GM18517 (cell line): ENCODE results near the gene C18orf63.
"Not testable (repeated sequence)": the region's sequence is repeated elsewhere in the genome, so short reads cannot be mapped to it uniquely, and the experiment has no call there.

Experiments
- ATAC-seq: cut with Tn5 transposase; IDR thresholded peaks from one replicate; pipeline ENCODE4 v1.9.1; 2021; ENCODE audit warnings: mild to moderate bottlenecking, moderate library complexity; ENCODE audit not compliant: unreplicated experiment

C18orf63 gene

GRCh38 chr18:74315464-74316256, at the start of gene C18orf63:
C18orf63 (plus strand) TSS chr18:74315839; CDS start chr18:74317866, 2,027 bp downstream.
- ATAC-seq = no peak

DNA sequence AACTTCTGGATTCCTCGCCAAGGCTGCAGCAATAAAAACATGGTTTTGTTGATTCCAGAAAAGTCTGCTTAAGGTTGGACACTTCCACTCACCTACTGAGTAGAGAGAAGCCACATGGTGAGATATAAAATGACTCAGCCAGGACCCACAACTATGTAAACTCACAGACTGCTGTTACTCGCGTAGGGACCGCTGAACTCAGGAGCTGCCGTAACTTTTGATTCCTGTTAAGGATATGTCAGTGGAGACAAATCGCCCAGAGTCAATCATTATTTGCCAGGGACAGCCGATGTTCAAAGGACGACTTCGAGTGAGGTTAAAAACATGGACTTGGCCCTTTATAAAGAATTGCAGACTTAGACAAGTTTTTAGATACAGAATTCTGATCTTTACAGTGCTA, 49.5 kb upstream of the C18orf63 start:
- no peak for ATAC-seq

GRCh38 chr18:74268175-74268574, 47.5 kb upstream of the C18orf63 start:
- ATAC-seq = no peak

DNA sequence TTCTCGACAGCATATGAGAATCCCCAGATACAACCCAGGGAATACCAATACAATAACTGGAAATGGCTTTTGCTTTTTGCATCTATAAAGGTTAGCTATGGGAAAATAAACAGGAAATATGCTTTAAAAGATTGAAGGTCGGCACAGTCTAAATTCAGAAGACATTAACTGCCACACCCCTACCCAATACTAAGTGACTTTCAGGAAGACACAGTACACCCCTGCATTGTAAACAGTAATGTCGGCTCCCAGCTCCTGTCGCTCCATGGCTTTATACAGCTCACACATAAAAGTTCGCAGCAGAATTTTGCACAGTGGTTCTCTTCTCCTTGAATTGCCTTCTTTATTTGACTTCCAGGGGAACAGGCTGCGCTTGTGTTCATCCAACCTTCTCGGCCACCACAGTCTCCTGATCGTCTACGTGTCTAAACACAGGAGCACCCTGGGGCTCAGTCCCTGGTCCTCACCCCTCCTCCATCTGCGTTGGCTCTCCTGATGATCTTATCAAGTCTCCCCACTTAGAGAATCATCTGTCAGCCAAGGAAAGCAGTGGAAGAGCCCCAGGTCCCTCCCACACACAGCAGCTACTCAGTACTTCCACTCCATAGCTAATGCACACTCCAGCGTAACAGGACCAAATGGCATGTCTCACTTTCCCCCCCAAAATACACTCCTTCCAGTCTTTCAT, 46.6 kb upstream of the C18orf63 start:
- no peak for ATAC-seq

DNA sequence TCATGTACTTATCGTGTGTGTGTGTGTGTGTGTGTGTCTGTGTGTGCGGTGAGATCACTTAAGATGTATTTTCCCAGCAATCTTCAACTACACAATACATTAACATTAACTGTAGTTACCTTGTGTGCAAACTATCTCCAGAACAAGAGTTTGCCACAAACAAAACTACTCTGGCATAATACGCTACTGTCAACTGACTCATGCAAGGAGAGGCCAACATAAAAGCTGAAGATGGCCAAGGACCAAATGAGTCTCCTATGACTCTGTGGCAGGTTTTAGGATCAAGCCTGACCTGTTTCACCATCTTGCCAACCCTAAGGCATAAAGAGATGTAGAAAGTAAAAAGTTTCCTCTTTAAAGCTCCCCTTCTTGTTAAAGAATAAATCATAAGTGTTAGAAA, 44.0 kb upstream of the C18orf63 start:
- ATAC-seq = no peak

DNA sequence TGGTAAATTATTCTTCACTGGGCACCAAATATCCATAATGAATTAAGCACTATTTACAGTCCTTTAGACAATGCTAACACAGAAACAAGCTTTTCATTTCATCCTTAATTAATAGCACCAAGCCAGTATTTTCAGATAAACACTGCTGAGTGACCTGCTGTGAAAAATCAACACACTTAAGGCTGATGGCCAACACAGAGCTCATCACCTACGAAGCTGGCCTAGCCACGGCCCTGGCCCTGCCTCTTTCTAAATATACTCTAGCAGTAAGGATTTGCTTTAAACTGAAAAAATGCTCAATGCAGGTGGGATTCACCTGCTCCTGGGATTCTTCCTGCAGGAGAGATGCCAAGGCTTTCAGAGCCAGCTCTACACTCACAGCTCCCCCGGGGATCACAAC, 42.2 kb upstream of the C18orf63 start:
- no peak for ATAC-seq

- no peak for ATAC-seq
Measured at GRCh38 chr18:74274700-74275099, 40.9 kb upstream of the C18orf63 start.

- ATAC-seq = no peak
Measured at GRCh38 chr18:74275736-74276135, 39.9 kb upstream of the C18orf63 start.

- no peak for ATAC-seq
Measured at GRCh38 chr18:74276609-74277008, 39.0 kb upstream of the C18orf63 start.

GRCh38 chr18:74277296-74277695, 38.3 kb upstream of the C18orf63 start:
- ATAC-seq = no peak

GRCh38 chr18:74278058-74278457, 37.6 kb upstream of the C18orf63 start:
- ATAC-seq = no peak

DNA sequence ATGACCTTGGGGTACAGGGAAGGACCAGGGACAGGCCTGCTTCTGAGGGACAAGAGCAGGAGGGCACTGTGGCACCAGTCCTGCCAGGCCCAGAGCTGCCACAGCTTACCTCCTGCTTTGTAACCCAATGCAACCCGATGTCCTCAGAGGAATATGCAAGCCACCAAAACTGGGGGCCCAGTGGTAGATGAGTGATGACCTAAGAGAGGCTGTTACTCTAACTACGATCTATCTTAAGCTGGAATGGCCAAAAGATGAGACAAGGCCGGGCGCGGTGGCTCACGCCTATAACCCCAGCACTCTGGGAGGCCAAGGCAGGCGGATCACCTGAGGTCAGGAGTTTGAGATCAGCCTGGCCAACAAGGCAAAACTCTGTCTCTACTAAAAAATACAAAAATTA, 36.7 kb upstream of the C18orf63 start:
- no peak for ATAC-seq

DNA sequence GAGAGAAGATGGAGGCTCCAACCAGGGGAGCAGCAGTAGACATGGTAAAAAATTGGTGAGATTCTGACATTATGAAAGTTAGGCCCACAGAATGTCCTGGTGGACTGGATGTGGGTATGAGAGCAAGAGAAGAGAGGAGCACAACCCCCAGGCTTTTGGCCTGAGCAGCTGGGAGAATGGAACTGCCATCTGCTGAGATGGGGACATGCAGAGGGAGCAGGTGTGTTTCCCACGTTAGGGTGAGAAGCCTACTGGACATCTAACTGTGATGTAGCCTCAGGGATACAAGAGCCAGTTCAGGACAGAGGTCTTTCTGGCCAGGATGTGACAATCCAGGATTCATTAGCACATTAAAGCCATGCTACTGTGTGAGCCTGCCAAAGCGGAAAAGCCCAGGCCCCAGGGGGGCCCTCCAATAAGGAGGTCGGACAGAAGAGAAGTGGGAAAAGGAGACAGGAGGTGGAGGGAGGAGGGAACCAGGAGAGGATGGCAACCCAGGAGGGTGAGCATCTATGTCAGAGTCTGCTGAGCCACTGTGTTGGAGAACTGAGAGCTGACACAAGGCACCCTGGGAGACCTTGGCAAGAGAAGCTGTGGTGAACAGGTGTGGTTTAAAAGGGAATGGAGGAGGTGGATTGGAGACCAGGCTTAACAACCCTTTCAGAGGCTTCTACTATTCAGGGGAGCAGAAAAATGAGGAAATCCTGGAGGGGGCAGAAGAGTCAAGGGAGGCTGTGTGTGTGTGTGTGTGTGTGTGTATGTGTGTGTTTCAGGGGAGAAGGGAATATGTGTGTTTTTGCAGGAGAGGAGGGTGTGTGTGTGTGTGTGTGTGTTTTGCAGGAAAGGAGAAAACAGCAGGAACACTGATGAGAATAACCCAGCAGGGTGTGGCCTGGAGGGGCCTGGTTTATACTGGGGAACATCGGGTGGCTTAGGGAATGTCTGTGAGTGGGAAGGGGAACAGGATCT, 34.3 kb upstream of the C18orf63 start:
- no peak for ATAC-seq

GRCh38 chr18:74281980-74282754, 33.5 kb upstream of the C18orf63 start:
- ATAC-seq = no peak

- ATAC-seq = no peak
Measured at GRCh38 chr18:74282755-74283554, 32.7 kb upstream of the C18orf63 start.

- no peak for ATAC-seq
Measured at GRCh38 chr18:74283646-74284045, 32.0 kb upstream of the C18orf63 start.

- ATAC-seq = no peak
Measured at GRCh38 chr18:74284191-74284979, 31.3 kb upstream of the C18orf63 start.

DNA sequence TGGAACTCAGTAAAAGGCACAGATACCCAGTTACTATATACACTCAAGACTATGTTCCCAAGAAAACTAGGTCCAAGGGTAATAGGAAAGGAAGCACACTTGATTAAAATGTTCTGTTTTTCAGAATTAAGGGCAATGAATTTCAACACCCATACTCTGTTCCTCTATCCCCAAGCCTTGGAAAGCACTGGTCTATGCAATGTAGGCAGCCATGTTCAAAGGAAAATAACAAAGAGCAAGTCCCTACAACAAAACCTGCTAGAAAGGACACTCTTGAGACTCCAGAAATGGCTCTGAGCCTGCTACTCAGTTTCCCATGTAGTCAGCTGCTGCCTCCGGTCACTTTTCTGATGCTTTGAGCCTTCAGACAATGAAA, 30.7 kb upstream of the C18orf63 start:
- ATAC-seq = no peak

- ATAC-seq = not testable (repeated sequence)
Measured at GRCh38 chr18:74285583-74285982, 30.1 kb upstream of the C18orf63 start.
